ENCODE data around the gene RAVER2.

- TF ChIP-seq CTCF (IDR thresholded peaks at IDR 0.05) (no peak), POLR2A (IDR thresholded peaks at IDR 0.05) (no peak), POLR2AphosphoS5 (IDR thresholded peaks at IDR 0.05) (no peak)
Observed at GRCh38 chr1:64851664-64852063, 106.8 kb downstream of the RAVER2 start.

All from gastroesophageal sphincter (tissue), 3 donors.